ENCODE data around the gene NDUFB3.
"Not testable (repeated sequence)": the region's sequence is repeated elsewhere in the genome, so short reads cannot be mapped to it uniquely, and the experiment has no call there.

The NDUFB3 gene

GRCh38 chr2:201071479-201072200, at the start of gene NDUFB3, which contains the start of gene HYCC2:
NDUFB3 (plus strand) TSS chr2:201072001; CDS start chr2:201078883, 6,882 bp downstream.
HYCC2 (minus strand) TSS chr2:201071671; CDS start chr2:201024009, 47,662 bp downstream.
- peak; percentile 90 for DNase-seq (ENCODE audit: low spot score)

- no peak for DNase-seq (ENCODE audit: low spot score)
Measured at GRCh38 chr2:201024518-201024917, 47.3 kb upstream of the NDUFB3 start.

- DNase-seq (ENCODE audit: low spot score), result not testable (repeated sequence)
Measured at GRCh38 chr2:201034355-201034754, 37.4 kb upstream of the NDUFB3 start.

- not testable (repeated sequence) for DNase-seq (ENCODE audit: low spot score)
Measured at GRCh38 chr2:201038361-201038760, 33.4 kb upstream of the NDUFB3 start.

GRCh38 chr2:201038855-201039254, 32.9 kb upstream of the NDUFB3 start:
- no peak for DNase-seq (ENCODE audit: low spot score)

GRCh38 chr2:201040867-201041628, 30.8 kb upstream of the NDUFB3 start:
- peak; percentile 42 for DNase-seq (ENCODE audit: low spot score)

- not testable (repeated sequence) for DNase-seq (ENCODE audit: low spot score)
Measured at GRCh38 chr2:201042451-201042850, 29.4 kb upstream of the NDUFB3 start.

GRCh38 chr2:201043050-201043449, 28.8 kb upstream of the NDUFB3 start:
- DNase-seq (ENCODE audit: low spot score), result not testable (repeated sequence)

- no peak for DNase-seq (ENCODE audit: low spot score)
Measured at GRCh38 chr2:201046881-201047280, 24.9 kb upstream of the NDUFB3 start.

- no peak for DNase-seq (ENCODE audit: low spot score)
Measured at GRCh38 chr2:201049455-201049854, 22.3 kb upstream of the NDUFB3 start.

- DNase-seq (ENCODE audit: low spot score), result no peak
Measured at GRCh38 chr2:201057087-201057521, 14.7 kb upstream of the NDUFB3 start.

- DNase-seq (ENCODE audit: low spot score), result no peak
Measured at GRCh38 chr2:201057715-201058248, 14.0 kb upstream of the NDUFB3 start.

GRCh38 chr2:201058914-201059313, 12.9 kb upstream of the NDUFB3 start:
- no peak for DNase-seq (ENCODE audit: low spot score)

GRCh38 chr2:201059961-201060755, 11.6 kb upstream of the NDUFB3 start:
- no peak for DNase-seq (ENCODE audit: low spot score)

GRCh38 chr2:201063516-201063915, 8.3 kb upstream of the NDUFB3 start:
- DNase-seq (ENCODE audit: low spot score), result not testable (repeated sequence)

GRCh38 chr2:201064797-201065329, 6.9 kb upstream of the NDUFB3 start:
- DNase-seq (ENCODE audit: low spot score), result no peak

- no peak for DNase-seq (ENCODE audit: low spot score)
Measured at GRCh38 chr2:201070948-201071478, 788 bp upstream of the NDUFB3 start.

- DNase-seq (ENCODE audit: low spot score), result no peak
Measured at GRCh38 chr2:201072201-201072530, 365 bp downstream of the NDUFB3 start.

GRCh38 chr2:201073071-201073470, 1.3 kb downstream of the NDUFB3 start:
- no peak for DNase-seq (ENCODE audit: low spot score)

- no peak for DNase-seq (ENCODE audit: low spot score)
Measured at GRCh38 chr2:201074996-201075395, 3.2 kb downstream of the NDUFB3 start.

- DNase-seq (ENCODE audit: low spot score), result no peak
Measured at GRCh38 chr2:201084863-201085262, 13.1 kb downstream of the NDUFB3 start.

GRCh38 chr2:201090574-201090973, 18.8 kb downstream of the NDUFB3 start:
- no peak for DNase-seq (ENCODE audit: low spot score)
